Upper lobe of left lung (tissue), 6 donors: ENCODE results near the gene DSCAM. TPM values are rescaled to one million over a fixed set of nuclear protein-coding genes. Genes with fewer than 3 reads are reported as not detected.

Experiments
- ATAC-seq, 2 donors: fragments of 200-7000 bp; cut with Tn5 transposase; one replicate each; pipeline ENCODE4 v1.9.1; 2022; ENCODE audit warnings: mild to moderate bottlenecking in 2 of 2, moderate library complexity in 2 of 2; ENCODE audit not compliant: low FRiP score in 2 of 2
- DNase-seq, 2 donors: peaks; one replicate each; pipeline ENCODE4 v3.0.0-alpha.2; 2019 to 2020
- H3K27ac ChIP-seq, 4 donors: fragments of 200-600 bp; sonication (generic); one replicate each; pipeline ENCODE4 v1.5.1; 2016 to 2019
- H3K27me3 ChIP-seq, 4 donors: fragments of 200-600 bp; sonication (generic); one replicate each; pipeline ENCODE4 v1.5.1; 2017 to 2019
- H3K36me3 ChIP-seq, 4 donors: fragments of 200-600 bp; sonication (generic); one replicate each; pipeline ENCODE4 v1.5.1; 2016 to 2019
- H3K4me1 ChIP-seq, 4 donors: fragments of 200-600 bp; sonication (generic); one replicate each; pipeline ENCODE4 v1.5.1; 2018 to 2019
- H3K4me3 ChIP-seq, 4 donors: fragments of 200-600 bp; sonication (generic); one replicate each; pipeline ENCODE4 v1.5.1; 2017 to 2019; ENCODE audit warnings: mild to moderate bottlenecking in 2 of 4, moderate library complexity in 1 of 4
- H3K9me3 ChIP-seq, 4 donors: fragments of 200-600 bp; sonication (generic); one replicate each; pipeline ENCODE4 v1.5.1; 2018 to 2019
- EP300 ChIP-seq, 4 donors: sonication (generic); formaldehyde crosslinking; IDR thresholded peaks; one replicate each; pipeline ENCODE4 v1.5.1; 2017; ENCODE audit warnings: antibody characterized with exemption in 4 of 4, control low read depth in 2 of 4
- POLR2A ChIP-seq, 4 donors: fragments of 450-650 bp; IDR thresholded peaks; one replicate each; pipeline ENCODE4 v1.5.1; 2016 to 2017; ENCODE audit warnings: antibody characterized with exemption in 4 of 4, mild to moderate bottlenecking in 2 of 4
- POLR2AphosphoS5 ChIP-seq, 2 donors: sonication (generic); formaldehyde crosslinking; IDR thresholded peaks; one replicate each; pipeline ENCODE4 v1.5.1; 2017; ENCODE audit warnings: antibody characterized with exemption in 2 of 2
- WGBS, 2 donors: methylation state at CpG; one replicate each; pipeline ENCODE4 v1.1.5; 2017 to 2018; 5-methylcytosine and 5-hydroxymethylcytosine counted together
- total RNA-seq, 6 donors: library from RNA; depleted of rRNA in 4 of 6; stranded (reverse); fragments of >200 nt in 4 of 6; gene quantifications; one replicate each; pipeline versions ENCODE4 v1.1.0 to v1.2.1, GENCODE V29; 2016 to 2021
- TF ChIP-seq, protein P1 (sequence below), 6 experiments: fragments of 450-650 bp in 4 of 6; fragments of 200-600 bp in 2 of 6; sonication (generic) in 2 of 6; IDR thresholded peaks; one replicate each; pipeline ENCODE4 v1.5.1; 2016 to 2019; ENCODE audit warnings: antibody characterized with exemption in 6 of 6
- donor health status: DM: no; HTN: no; CAD: no; lungs with moderate emphysema.
- donor health status: DM: no; HTN: yes; CAD: no; lungs with severe emphysema.

The DSCAM gene
- total RNA-seq, 6 donors from 2014 or later, result under 0.01 to 0.61 (median 0.26) TPM; not detected in 1

DNA sequence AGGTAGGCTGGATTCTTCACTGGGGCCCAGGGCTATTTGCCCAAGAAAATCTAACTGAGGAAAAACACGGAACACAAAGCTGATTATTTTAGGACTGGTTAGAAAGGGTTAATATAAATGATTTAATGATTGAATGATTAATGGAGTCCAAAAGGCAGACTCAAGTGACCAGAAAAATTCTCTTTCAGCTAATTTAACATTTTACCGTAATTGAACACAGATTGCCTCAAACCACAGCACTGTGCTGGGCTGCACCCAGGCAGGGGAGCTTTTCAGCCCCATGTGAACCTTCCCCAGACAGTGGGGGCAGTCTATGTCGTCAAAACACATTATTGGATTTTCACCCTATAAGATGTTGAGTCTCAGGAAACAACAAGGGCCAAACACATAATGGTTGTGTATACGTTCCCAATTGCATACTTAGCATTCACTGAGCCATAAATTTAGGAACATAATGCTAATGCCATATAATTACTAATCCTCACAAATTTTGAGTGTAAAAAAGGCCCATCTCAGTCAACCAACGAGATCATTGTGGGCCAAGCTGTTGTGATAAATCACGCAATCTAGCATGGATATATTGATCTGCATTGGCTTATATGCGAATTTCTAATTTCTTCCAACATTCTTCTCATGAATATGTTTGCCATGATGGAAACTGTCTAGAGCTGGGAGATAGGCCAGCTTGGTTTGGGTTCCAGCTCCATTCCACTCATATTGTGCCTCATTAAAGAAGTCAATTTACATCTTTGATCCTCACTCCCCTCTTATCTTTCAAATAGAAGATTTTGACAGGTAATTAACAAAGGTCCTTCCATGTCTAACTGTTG lies 27.7 kb downstream of the DSCAM start:
- DNase-seq (no peak), ATAC-seq (no peak)
- 86 to 91% methylated on average over 7 of the region's 7 CpGs for WGBS, 2 donors
- Histone ChIP-seq H3K9me3 (no peaks in the 10 kb centered on the region), H3K4me1 (no peaks in the 10 kb centered on the region), H3K36me3 (no peaks in the 10 kb centered on the region), H3K27ac (no peak overlapping the region), H3K4me3 (no peak overlapping the region), H3K27me3 (no peaks in the 10 kb centered on the region)
- no peak for TF ChIP-seq POLR2AphosphoS5 (IDR thresholded peaks at IDR 0.05)
- TF ChIP-seq EP300 (IDR thresholded peaks at IDR 0.05), result no peak
- TF ChIP-seq POLR2A (IDR thresholded peaks at IDR 0.05), result no peak
- TF ChIP-seq, protein P1, sequence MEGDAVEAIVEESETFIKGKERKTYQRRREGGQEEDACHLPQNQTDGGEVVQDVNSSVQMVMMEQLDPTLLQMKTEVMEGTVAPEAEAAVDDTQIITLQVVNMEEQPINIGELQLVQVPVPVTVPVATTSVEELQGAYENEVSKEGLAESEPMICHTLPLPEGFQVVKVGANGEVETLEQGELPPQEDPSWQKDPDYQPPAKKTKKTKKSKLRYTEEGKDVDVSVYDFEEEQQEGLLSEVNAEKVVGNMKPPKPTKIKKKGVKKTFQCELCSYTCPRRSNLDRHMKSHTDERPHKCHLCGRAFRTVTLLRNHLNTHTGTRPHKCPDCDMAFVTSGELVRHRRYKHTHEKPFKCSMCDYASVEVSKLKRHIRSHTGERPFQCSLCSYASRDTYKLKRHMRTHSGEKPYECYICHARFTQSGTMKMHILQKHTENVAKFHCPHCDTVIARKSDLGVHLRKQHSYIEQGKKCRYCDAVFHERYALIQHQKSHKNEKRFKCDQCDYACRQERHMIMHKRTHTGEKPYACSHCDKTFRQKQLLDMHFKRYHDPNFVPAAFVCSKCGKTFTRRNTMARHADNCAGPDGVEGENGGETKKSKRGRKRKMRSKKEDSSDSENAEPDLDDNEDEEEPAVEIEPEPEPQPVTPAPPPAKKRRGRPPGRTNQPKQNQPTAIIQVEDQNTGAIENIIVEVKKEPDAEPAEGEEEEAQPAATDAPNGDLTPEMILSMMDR (IDR thresholded peaks at IDR 0.05), result no peak

DNA sequence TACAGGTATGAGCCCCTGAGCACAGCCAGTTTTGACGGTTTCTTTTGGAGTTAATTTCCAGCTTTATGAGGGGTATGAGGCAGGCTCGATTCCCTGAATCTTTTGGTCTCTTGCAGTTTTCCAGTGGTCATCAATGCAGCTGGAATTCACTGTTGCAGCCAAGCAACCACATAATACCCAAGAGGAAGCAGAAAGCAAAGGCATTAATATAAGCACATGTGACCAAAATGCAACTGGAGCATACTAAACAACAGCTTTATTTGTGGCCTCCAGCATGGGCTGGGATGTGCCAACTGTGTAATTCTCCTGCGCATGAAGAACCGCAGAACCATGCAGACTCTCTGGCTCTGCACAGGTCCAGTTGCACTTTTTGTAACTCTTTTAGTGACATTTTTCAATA lies 33.0 kb downstream of the DSCAM start:
- Histone ChIP-seq H3K36me3 (no peaks in the 10 kb centered on the region), H3K4me3 (no peak overlapping the region), H3K27ac (no peak overlapping the region), H3K4me1 (no peaks in the 10 kb centered on the region), H3K27me3 (no peaks in the 10 kb centered on the region), H3K9me3 (no peaks in the 10 kb centered on the region)
- ATAC-seq (no peak), DNase-seq (no peak)
- WGBS, 2 donors, result 90 to 94% methylated on average over 4 of the region's 4 CpGs
- TF ChIP-seq POLR2AphosphoS5 (IDR thresholded peaks at IDR 0.05) (no peak), POLR2A (IDR thresholded peaks at IDR 0.05) (no peak), EP300 (IDR thresholded peaks at IDR 0.05) (no peak)
- TF ChIP-seq, protein P1 (IDR thresholded peaks at IDR 0.05), result no peak

DNA sequence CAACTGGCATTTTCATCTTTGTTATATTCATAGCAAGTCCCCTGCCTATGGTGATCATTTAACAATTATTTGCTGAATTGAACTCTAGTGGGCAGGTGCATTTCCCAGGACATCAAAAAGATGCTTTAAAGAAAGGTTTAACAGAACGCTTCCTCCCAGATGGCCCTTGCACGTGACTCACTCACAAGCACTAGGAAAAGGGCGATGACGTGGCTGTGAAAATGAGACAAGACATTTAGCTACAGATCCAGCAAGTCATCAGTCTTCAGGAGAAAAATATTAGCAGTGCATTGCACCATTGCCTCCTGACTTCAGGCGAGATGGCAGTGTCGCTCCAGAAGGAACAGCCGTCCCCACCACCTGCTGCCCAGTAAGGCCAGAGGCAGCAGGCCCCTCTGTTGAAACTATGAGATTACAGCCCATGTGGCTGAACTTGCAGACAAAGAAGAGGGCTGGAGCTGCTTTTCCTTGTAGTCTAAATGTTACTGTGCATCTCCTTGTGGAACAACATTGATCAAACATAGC lies 37.2 kb downstream of the DSCAM start:
- WGBS, 2 donors, result 89 to 93% methylated on average over 7 of the region's 7 CpGs
- Histone ChIP-seq H3K4me3 (no peak overlapping the region), H3K4me1 (no peaks in the 10 kb centered on the region), H3K27ac (no peak overlapping the region), H3K36me3 (no peaks in the 10 kb centered on the region), H3K27me3 (no peaks in the 10 kb centered on the region), H3K9me3 (no peaks in the 10 kb centered on the region)
- TF ChIP-seq, protein P1 (IDR thresholded peaks at IDR 0.05), result no peak
- TF ChIP-seq POLR2A (IDR thresholded peaks at IDR 0.05) (no peak), POLR2AphosphoS5 (IDR thresholded peaks at IDR 0.05) (no peak), EP300 (IDR thresholded peaks at IDR 0.05) (no peak)
- ATAC-seq (no peak), DNase-seq (no peak)

DNA sequence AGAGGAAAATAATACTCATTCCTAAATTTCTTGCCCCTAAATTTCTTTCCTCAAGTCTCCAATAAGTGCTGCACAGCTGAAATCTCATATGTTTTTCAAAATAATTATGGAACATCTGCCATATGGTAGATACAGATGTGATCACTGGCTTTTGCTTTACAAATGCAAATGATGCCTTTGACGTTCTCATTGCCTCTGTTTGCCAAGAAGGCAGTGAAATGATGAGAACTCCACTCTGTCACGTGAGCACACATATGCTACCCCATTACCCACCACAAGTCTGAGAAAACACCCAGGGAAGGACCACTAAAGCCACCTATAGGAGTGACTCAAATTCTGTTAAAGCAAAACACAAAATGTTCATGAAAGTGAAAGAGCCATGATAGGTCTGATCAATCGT lies 43.9 kb downstream of the DSCAM start:
- TF ChIP-seq POLR2AphosphoS5 (IDR thresholded peaks at IDR 0.05) (no peak), EP300 (IDR thresholded peaks at IDR 0.05) (no peak), POLR2A (IDR thresholded peaks at IDR 0.05) (no peak)
- TF ChIP-seq, protein P1 (IDR thresholded peaks at IDR 0.05), result no peak
- no peaks in the 10 kb centered on the region for H3K27me3 ChIP-seq
- WGBS, 2 donors, result 75% methylated on average over 3 of the region's 3 CpGs
- H3K9me3 ChIP-seq, result peaks cover 14 to 21% (median 19%) of the 10 kb centered on the region in 4 donors
- no peaks in the 10 kb centered on the region for H3K4me1 ChIP-seq
- H3K4me3 ChIP-seq, result no peak overlapping the region
- DNase-seq (no peak), ATAC-seq (no peak)
- no peaks in the 10 kb centered on the region for H3K36me3 ChIP-seq
- H3K27ac ChIP-seq, result no peak overlapping the region
